GM18498 (cell line): Measurements from ENCODE around the gene DYRK1A.

Experiments used
- ATAC-seq: cut with Tn5 transposase; IDR thresholded peaks from one replicate; pipeline ENCODE4 v1.9.1; 2021; ENCODE audit warnings: mild to moderate bottlenecking, moderate library complexity; ENCODE audit not compliant: unreplicated experiment

The DYRK1A gene

DNA sequence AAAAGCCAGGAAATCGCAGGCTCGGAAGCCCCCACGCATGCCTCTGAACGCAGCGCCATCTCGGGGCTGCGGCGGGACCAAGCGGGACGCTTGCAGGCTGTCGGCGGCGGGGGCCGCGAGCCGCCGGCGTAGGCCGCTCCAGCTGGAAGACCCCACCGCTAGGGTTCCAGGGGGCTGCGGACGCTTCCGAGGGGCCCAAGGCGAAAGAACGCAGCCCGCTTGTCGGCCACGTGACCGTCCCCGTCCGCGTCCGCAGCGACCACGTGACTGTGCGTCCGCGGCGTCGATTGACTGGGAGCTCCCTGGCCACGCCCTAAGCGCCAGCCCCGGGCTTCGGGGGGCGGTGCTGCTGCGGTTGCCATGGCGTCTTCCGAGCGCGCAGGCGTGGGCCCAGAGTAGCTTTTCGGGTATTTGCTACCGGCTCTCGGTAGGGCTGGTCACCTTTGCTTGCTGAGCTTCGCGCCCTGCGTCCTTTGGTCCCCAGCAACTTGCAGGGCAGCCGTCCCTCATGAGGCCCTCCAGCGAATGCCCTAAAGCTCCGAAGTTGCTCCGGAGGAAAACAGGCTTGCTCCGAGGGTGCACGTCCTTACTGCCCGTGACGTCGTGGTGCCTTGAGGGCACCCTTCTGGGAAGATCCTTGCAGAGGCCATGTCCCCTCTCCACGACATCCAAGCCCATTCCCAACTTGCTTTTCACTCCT lies 197.2 kb downstream of the DYRK1A start:
- ATAC-seq, result peak; percentile 93

DNA sequence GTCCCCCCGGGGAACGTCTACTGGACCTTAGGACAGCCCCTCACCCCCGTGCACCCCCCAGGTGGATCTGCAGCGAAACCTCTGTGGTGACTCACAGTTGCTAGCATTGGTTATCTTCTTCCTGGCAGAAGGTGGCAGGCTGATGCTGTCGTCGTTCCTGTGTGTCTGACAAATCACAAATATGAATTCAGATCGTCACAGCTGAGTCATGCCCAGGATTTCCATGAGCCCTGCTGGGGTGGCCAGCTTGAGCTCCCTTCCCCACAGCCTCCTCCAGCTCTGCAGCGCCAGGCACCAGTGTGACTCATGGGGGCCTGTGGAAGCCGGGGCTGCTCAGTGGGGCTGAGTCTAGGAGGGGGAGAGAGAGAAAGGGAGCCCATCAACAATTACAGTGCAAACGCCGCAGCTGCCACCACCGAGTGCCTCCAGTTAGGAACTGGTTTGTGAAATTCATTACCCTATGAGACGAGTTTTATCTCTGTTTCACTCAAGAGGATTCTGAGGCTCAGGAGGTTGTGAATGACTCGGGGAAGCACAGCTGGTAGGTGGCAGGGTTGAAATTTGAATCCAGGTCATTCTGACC lies 197.9 kb downstream of the DYRK1A start:
- peak; percentile 60 for ATAC-seq

GRCh38 chr21:37564924-37565529 lies 198.5 kb downstream of the DYRK1A start:
- ATAC-seq, result no peak

GRCh38 chr21:37565530-37566223 lies 199.1 kb downstream of the DYRK1A start:
- ATAC-seq, result no peak

- no peak for ATAC-seq
These were observed 200.4 kb downstream of the DYRK1A start for GRCh38 chr21:37566790-37567615.

GRCh38 chr21:37568415-37568814 lies 201.8 kb downstream of the DYRK1A start:
- ATAC-seq, result no peak

- ATAC-seq, result no peak
These were observed 202.3 kb downstream of the DYRK1A start for GRCh38 chr21:37568916-37569315.

GRCh38 chr21:37571442-37571841 lies 204.9 kb downstream of the DYRK1A start:
- no peak for ATAC-seq

DNA sequence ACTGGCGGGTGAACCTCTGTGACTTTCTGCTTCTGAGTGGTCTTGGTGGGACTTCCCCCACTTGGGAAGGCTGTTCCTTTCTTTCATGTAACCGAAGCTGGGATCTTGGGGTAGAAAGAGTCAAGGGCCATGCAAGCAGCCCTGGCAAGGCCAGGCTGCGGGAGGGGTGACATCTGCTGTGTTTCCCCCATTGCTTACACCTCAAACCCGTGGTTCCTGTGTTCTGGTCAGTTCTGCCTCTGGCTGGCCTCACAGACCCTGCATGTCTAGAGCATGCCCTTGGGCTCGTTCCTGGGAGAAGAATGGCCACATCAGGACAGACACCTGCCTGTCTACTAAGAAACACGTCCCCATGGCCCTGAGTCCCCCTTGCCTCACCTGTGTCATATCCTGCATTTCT lies 207.7 kb downstream of the DYRK1A start:
- ATAC-seq, result no peak

GRCh38 chr21:37574751-37575150 lies 208.2 kb downstream of the DYRK1A start:
- no peak for ATAC-seq

GRCh38 chr21:37575580-37575979 lies 209.0 kb downstream of the DYRK1A start:
- ATAC-seq, result no peak
